Naive thymus-derived CD4-positive, alpha-beta T cell (primary cell): ENCODE measurements around the gene PDZD2. TPM values are rescaled to one million over a fixed set of nuclear protein-coding genes. Genes with fewer than 3 reads are reported as not detected.

Experiments
- ATAC-seq: fragments of 150-1000 bp; cut with Tn5 transposase; 2 replicates; pipeline ENCODE4 v1.10.0; 2021; ENCODE audit warnings: mild to moderate bottlenecking, moderate library complexity
- CTCF ChIA-PET: fragments of 350-600 bp; sonication (Branson Sonifier 250); formaldehyde crosslinking; loops from one replicate; lab custom pipeline; 2021; ENCODE audit warnings: antibody characterized with exemption; lab: Charles Lee
- POLR2A ChIA-PET: fragments of 350-600 bp; sonication (Branson Sonifier 250); formaldehyde crosslinking; loops from one replicate; lab custom pipeline; 2021; ENCODE audit warnings: antibody characterized with exemption, inconsistent platforms; lab: Charles Lee
- DNase-seq, 9 donors: peaks; one replicate each; pipeline versions ENCODE4 v3.0.0 to v3.0.0-alpha.2; 2020 to 2022; ENCODE audit warnings: mixed read lengths in 1 of 9
- H3K27ac ChIP-seq: one replicate; pipeline ENCODE4 v1.7.0; 2013; ENCODE audit warnings: mild to moderate bottlenecking, low read depth, low read length, moderate library complexity
- H3K27me3 ChIP-seq, 2 donors: one replicate each; pipeline ENCODE4 v1.7.0; 2013; ENCODE audit warnings: low read length in 2 of 2, mild to moderate bottlenecking in 2 of 2, moderate library complexity in 2 of 2; ENCODE audit not compliant: control insufficient read depth in 2 of 2, insufficient read depth in 2 of 2
- H3K36me3 ChIP-seq, 3 experiments: 1 replicate in 2 of 3; 2 replicates in 1 of 3; pipeline ENCODE4 v1.7.0; 2013; ENCODE audit warnings: low read length in 3 of 3, mild to moderate bottlenecking in 3 of 3, moderate library complexity in 1 of 3; ENCODE audit not compliant: insufficient read depth in 3 of 3, control insufficient read depth in 2 of 3
- H3K4me1 ChIP-seq, 2 donors: one replicate each; pipeline ENCODE4 v1.7.0; 2013; ENCODE audit warnings: low read length in 2 of 2, mild to moderate bottlenecking in 2 of 2, moderate library complexity in 1 of 2; ENCODE audit not compliant: control insufficient read depth in 2 of 2, insufficient read depth in 2 of 2
- H3K4me3 ChIP-seq: 2 replicates; pipeline ENCODE4 v1.7.0; 2013; ENCODE audit warnings: mild to moderate bottlenecking, low read length
- H3K9me3 ChIP-seq, 3 experiments: 1 replicate in 2 of 3; 2 replicates in 1 of 3; pipeline ENCODE4 v1.7.0; 2013; ENCODE audit warnings: low read length in 3 of 3; ENCODE audit not compliant: control insufficient read depth in 2 of 3
- H3K27ac Mint-ChIP-seq, 9 donors: one replicate each; pipeline ENCODE4 v1.8.0; 2020 to 2022; ENCODE audit warnings: mixed read lengths in 9 of 9, mild to moderate bottlenecking in 8 of 9, moderate library complexity in 5 of 9, inconsistent platforms in 2 of 9
- H3K27me3 Mint-ChIP-seq, 5 donors: one replicate each; pipeline ENCODE4 v1.8.0; 2021 to 2022; ENCODE audit warnings: mixed read lengths in 5 of 5, mild to moderate bottlenecking in 1 of 5
- H3K36me3 Mint-ChIP-seq, 5 donors: one replicate each; pipeline ENCODE4 v1.8.0; 2020 to 2022; ENCODE audit warnings: mixed read lengths in 5 of 5, mild to moderate bottlenecking in 3 of 5, inconsistent platforms in 1 of 5
- H3K4me1 Mint-ChIP-seq, 7 donors: one replicate each; pipeline ENCODE4 v1.8.0; 2020 to 2022; ENCODE audit warnings: mixed read lengths in 7 of 7, mild to moderate bottlenecking in 3 of 7, inconsistent platforms in 1 of 7
- H3K4me3 Mint-ChIP-seq, 10 donors: one replicate each; pipeline ENCODE4 v1.8.0; 2020 to 2022; ENCODE audit warnings: mild to moderate bottlenecking in 10 of 10, mixed read lengths in 10 of 10, moderate library complexity in 6 of 10, inconsistent platforms in 2 of 10
- H3K9me3 Mint-ChIP-seq, 11 donors: one replicate each; pipeline ENCODE4 v1.8.0; 2020 to 2022; ENCODE audit warnings: mixed read lengths in 11 of 11, mild to moderate bottlenecking in 4 of 11, inconsistent platforms in 1 of 11, moderate library complexity in 1 of 11
- intact Hi-C, 2 donors: fragments of 100-400 bp; cut with micrococcal nuclease; formaldehyde crosslinking; loops; one replicate each; pipeline ENCODE4 v1.15.1; 2023
- polyA plus RNA-seq, 2 donors: library from polyadenylated mRNA; unstranded; fragments of 300-500 nt; fragmentation: Illumina TruSeq; gene quantifications; one replicate each; pipeline ENCODE4 v1.2.3, GENCODE V29; 2021
- total RNA-seq, 6 experiments: library from RNA in 5 of 6; stranded (reverse) in 5 of 6; gene quantifications; 1 replicate in 5 of 6; 2 replicates in 1 of 6; pipeline ENCODE4 v1.2.3 and lab custom pipeline; 2021 to 2026

The PDZD2 gene
- total and polyA plus RNA-seq, 7 experiments from 2014 or later, result 1.1 to 2.7 (median 1.3) TPM; not detected in 1

DNA sequence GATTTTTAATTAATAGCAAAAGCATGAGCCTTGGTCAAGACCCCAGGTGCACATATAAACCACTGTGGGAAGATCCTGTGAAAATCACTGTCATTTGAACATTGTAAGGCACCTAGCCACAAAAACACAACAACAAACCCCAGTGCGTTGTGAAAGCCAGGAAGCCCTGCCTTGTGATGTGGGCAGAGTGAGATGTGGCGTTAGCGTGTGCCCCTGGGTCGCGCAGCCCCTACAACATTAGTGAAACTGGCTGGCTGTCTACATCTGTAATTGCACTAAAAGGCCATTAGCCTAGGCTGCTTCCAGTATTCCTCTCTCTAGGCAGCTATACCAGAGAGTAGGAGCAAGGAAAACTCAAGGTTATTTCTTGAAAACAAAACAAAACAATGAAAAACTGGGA lies 21.1 kb upstream of the PDZD2 start:
- peaks cover 0 to 6% (median 0%) of the 10 kb centered on the region in 5 donors for H3K36me3 Mint-ChIP-seq
- DNase-seq (no peak), ATAC-seq (no peak)
- H3K9me3 Mint-ChIP-seq, result peaks cover 0 to 5% (median 0%) of the 10 kb centered on the region in 11 donors
- Histone ChIP-seq H3K27me3 (peaks cover 0 to 3% of the 10 kb centered on the region in 2 donors), H3K36me3 (no peaks in the 10 kb centered on the region), H3K27ac (no peak overlapping the region), H3K4me1 (no peaks in the 10 kb centered on the region), H3K4me3 (no peak overlapping the region), H3K9me3 (no peaks in the 10 kb centered on the region)
- ChIA-PET POLR2A (no interaction called here), CTCF (no interaction called here)
- peaks cover 22 to 38% (median 34%) of the 10 kb centered on the region in 5 donors for H3K27me3 Mint-ChIP-seq
- no peak overlapping the region for H3K27ac Mint-ChIP-seq
- H3K4me3 Mint-ChIP-seq, result no peak overlapping the region
- H3K4me1 Mint-ChIP-seq, result peaks cover 0 to 5% (median 2%) of the 10 kb centered on the region in 7 donors
- intact Hi-C loops, result no loop called here

DNA sequence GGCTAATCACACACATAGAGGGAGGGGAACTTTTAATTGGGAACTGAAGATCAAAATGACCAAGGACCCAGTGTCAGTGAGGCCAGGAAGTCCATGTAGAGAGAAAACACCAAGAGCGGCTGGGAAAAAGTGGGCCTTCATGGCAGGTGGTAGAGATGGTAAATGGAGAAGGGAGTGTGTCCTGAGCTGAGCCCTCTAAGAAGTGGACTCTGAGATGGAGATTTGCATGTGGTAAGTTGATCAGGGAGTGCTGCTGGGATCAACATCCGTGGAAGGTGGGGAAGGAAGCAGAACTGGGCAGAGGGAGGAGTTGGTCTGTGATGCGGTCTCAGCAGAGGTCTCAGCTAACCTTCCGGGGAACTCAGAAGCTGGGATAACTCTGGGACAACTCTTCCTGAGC lies 18.9 kb upstream of the PDZD2 start:
- ATAC-seq (no peak), DNase-seq (no peak)
- Mint-ChIP-seq H3K9me3 (peaks cover 0 to 5% (median 0%) of the 10 kb centered on the region in 11 donors), H3K4me1 (peaks cover 0 to 5% (median 2%) of the 10 kb centered on the region in 7 donors), H3K4me3 (no peak overlapping the region), H3K27ac (peak overlapping the region in 1 of 9 donors; percentile 36), H3K27me3 (peaks cover 22 to 41% (median 34%) of the 10 kb centered on the region in 5 donors), H3K36me3 (peaks cover 0 to 6% (median 0%) of the 10 kb centered on the region in 5 donors)
- ChIA-PET POLR2A (no interaction called here), CTCF (no interaction called here)
- H3K4me1 ChIP-seq, result no peaks in the 10 kb centered on the region
- H3K9me3 ChIP-seq, result no peaks in the 10 kb centered on the region
- no peak overlapping the region for H3K4me3 ChIP-seq
- H3K36me3 ChIP-seq, result no peaks in the 10 kb centered on the region
- no peak overlapping the region for H3K27ac ChIP-seq
- peaks cover 0 to 3% of the 10 kb centered on the region in 2 donors for H3K27me3 ChIP-seq
- intact Hi-C loops, result no loop called here

DNA sequence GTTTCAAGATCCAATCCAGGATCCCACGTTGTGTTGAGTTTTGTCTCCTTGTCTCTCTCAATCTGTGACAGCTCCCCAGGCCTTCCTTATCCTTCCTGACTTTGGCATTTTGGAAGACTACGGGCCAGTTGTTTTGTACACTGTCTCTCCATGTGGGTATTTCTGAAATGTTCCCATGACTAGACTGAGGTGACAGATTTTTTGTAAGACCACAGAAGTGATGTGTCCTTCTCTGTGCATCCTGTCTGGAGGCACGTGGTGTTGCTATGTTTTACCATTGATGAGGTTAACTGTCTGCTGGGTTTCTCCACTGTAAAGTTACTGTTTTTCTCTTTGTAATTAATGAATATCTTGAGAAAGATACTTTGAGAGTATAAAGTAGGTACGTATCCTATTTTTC lies 15.7 kb upstream of the PDZD2 start:
- H3K36me3 ChIP-seq, result no peaks in the 10 kb centered on the region
- H3K4me1 Mint-ChIP-seq, result peaks cover 0 to 4% (median 0%) of the 10 kb centered on the region in 7 donors
- intact Hi-C loops, result no loop called here
- POLR2A ChIA-PET, result no interaction called here
- H3K4me3 ChIP-seq, result no peak overlapping the region
- CTCF ChIA-PET, result no interaction called here
- H3K9me3 Mint-ChIP-seq, result peaks cover 0 to 2% (median 0%) of the 10 kb centered on the region in 11 donors
- H3K4me3 Mint-ChIP-seq, result no peak overlapping the region
- no peaks in the 10 kb centered on the region for H3K36me3 Mint-ChIP-seq
- peaks cover 7 to 36% (median 24%) of the 10 kb centered on the region in 5 donors for H3K27me3 Mint-ChIP-seq
- no peak for ATAC-seq
- no peaks in the 10 kb centered on the region for H3K9me3 ChIP-seq
- no peak overlapping the region for H3K27ac ChIP-seq
- no peak for DNase-seq
- H3K27me3 ChIP-seq, result peaks cover 0 to 2% of the 10 kb centered on the region in 2 donors
- H3K27ac Mint-ChIP-seq, result no peak overlapping the region
- no peaks in the 10 kb centered on the region for H3K4me1 ChIP-seq

DNA sequence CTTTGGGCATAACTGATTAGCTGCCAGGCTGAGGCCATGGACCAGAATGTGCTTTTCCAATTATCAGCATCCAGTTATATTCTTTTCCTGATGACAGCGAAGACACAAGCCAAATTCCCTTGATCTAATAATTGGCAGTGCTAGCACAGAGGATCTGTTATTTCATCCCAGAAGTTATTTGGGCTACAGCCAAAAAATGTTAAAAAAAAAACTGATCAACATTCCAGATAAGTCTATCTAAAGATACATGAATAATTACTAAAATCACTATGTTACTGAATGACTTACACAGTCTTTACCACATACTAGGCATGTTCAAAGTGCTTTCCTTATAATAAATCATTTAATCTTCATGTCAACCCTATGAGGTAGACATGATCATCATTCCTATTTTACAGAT lies 13.5 kb upstream of the PDZD2 start:
- H3K36me3 ChIP-seq, result no peaks in the 10 kb centered on the region
- Mint-ChIP-seq H3K36me3 (no peaks in the 10 kb centered on the region), H3K4me1 (no peaks in the 10 kb centered on the region), H3K9me3 (peaks cover 0 to 1% (median 0%) of the 10 kb centered on the region in 11 donors), H3K27ac (no peak overlapping the region), H3K4me3 (no peak overlapping the region), H3K27me3 (peaks cover 7 to 29% (median 12%) of the 10 kb centered on the region in 5 donors)
- H3K27me3 ChIP-seq, result no peaks in the 10 kb centered on the region
- ChIA-PET POLR2A (no interaction called here), CTCF (no interaction called here)
- H3K4me1 ChIP-seq, result no peaks in the 10 kb centered on the region
- DNase-seq (no peak), ATAC-seq (no peak)
- no peak overlapping the region for H3K4me3 ChIP-seq
- intact Hi-C loops, result no loop called here
- no peaks in the 10 kb centered on the region for H3K9me3 ChIP-seq
- no peak overlapping the region for H3K27ac ChIP-seq

DNA sequence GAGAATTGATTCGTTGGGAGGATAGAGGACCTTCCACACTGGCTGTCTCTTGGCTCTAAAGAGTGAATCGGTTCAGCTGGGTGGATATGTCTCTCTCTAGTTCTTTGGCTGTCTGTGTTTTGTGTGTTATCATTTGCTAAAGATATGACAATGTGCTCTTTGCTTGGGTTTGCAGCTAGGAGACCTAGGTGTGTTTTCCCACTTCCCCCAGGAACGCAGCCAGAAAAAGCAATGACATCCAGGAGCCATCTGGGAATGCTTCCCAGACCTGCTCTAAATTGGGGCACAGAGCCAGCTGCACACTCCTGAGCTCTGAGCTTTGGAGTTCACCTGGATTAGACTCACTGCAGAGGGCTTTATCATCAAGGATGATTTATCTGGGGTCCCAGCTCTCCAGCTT lies 12.8 kb upstream of the PDZD2 start:
- Mint-ChIP-seq H3K4me3 (no peak overlapping the region), H3K27ac (no peak overlapping the region), H3K4me1 (no peaks in the 10 kb centered on the region), H3K27me3 (peaks cover 7 to 33% (median 18%) of the 10 kb centered on the region in 5 donors), H3K36me3 (no peaks in the 10 kb centered on the region), H3K9me3 (peaks cover 0 to 1% (median 0%) of the 10 kb centered on the region in 11 donors)
- no peaks in the 10 kb centered on the region for H3K36me3 ChIP-seq
- ATAC-seq (no peak), DNase-seq (no peak)
- no peaks in the 10 kb centered on the region for H3K9me3 ChIP-seq
- intact Hi-C loops, result no loop called here
- ChIA-PET POLR2A (no interaction called here), CTCF (no interaction called here)
- H3K27me3 ChIP-seq, result no peaks in the 10 kb centered on the region
- H3K4me3 ChIP-seq, result no peak overlapping the region
- no peaks in the 10 kb centered on the region for H3K4me1 ChIP-seq
- H3K27ac ChIP-seq, result no peak overlapping the region

DNA sequence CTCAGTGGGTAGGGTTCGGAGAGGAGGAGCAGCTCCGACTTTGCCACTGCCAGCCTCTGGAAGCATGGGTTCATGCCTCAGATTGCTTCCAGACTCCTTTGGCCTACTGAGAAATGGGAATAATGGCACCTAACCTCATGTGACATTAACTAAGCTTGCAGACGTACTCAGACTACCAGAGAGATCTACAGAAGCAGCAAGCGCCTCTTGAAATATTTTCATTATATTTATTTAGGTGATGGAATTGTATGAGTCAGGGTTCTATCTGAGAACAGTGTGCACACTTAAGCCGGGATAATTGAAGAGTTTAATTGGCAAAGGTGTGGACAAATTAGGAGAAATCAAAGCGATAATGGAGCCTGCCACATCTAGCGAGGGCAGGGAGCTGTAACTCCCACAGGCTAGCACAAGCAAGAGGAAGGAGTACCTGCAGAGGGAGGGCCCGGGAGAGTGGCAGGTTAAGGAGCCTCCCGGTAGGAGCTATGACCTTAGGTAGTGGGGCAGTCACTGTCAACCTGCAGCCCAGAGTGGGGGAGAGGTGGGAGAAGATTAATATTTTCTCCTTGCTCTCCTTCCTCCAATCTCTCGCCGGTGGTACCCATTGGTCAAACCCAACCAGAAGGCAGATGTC lies 12.2 kb upstream of the PDZD2 start:
- DNase-seq, result no peak
- H3K4me3 ChIP-seq, result no peak overlapping the region
- H3K36me3 ChIP-seq, result no peaks in the 10 kb centered on the region
- no peaks in the 10 kb centered on the region for H3K4me1 Mint-ChIP-seq
- H3K36me3 Mint-ChIP-seq, result no peaks in the 10 kb centered on the region
- ChIA-PET CTCF (no interaction called here), POLR2A (no interaction called here)
- H3K9me3 ChIP-seq, result no peaks in the 10 kb centered on the region
- no peak for ATAC-seq
- H3K4me1 ChIP-seq, result no peaks in the 10 kb centered on the region
- H3K27me3 Mint-ChIP-seq, result peaks cover 7 to 33% (median 20%) of the 10 kb centered on the region in 5 donors
- no peaks in the 10 kb centered on the region for H3K27me3 ChIP-seq
- no peak overlapping the region for H3K4me3 Mint-ChIP-seq
- no peak overlapping the region for H3K27ac Mint-ChIP-seq
- H3K9me3 Mint-ChIP-seq, result peaks cover 0 to 1% (median 0%) of the 10 kb centered on the region in 11 donors
- no peak overlapping the region for H3K27ac ChIP-seq
- intact Hi-C loops, result no loop called here

DNA sequence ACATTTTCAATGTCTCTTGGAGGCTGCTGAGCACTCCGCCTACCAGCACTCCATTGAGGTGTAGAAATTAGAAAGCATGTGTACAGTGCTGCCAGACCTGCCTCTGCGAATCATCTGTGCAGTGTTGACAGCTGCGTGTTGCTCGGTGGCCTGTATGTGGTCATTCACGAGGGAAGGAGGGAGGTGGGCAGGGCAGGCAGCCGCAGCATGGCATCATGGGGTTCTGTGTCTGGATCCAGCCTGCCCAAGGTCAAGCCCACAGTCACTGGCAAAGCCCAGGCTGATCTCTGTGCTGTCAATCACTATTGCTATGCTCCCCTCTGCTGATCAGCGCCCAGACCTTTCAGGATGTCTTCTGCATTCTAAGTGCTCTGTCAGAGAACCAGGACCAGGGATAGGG lies 8.0 kb upstream of the PDZD2 start:
- no peak overlapping the region for H3K4me3 Mint-ChIP-seq
- H3K9me3 ChIP-seq, result no peaks in the 10 kb centered on the region
- DNase-seq, result no peak
- ATAC-seq, result no peak
- H3K9me3 Mint-ChIP-seq, result peaks cover 0 to 2% (median 0%) of the 10 kb centered on the region in 11 donors
- peaks cover 7 to 30% (median 22%) of the 10 kb centered on the region in 5 donors for H3K27me3 Mint-ChIP-seq
- POLR2A ChIA-PET, result no interaction called here
- H3K27me3 ChIP-seq, result no peaks in the 10 kb centered on the region
- no peak overlapping the region for H3K4me3 ChIP-seq
- H3K4me1 Mint-ChIP-seq, result no peaks in the 10 kb centered on the region
- no peaks in the 10 kb centered on the region for H3K36me3 Mint-ChIP-seq
- intact Hi-C loops, result no loop called here
- no peak overlapping the region for H3K27ac Mint-ChIP-seq
- no peaks in the 10 kb centered on the region for H3K4me1 ChIP-seq
- no peaks in the 10 kb centered on the region for H3K36me3 ChIP-seq
- CTCF ChIA-PET, result no interaction called here
- H3K27ac ChIP-seq, result no peak overlapping the region
